ENCODE measurements around the gene POC1B.

DNA sequence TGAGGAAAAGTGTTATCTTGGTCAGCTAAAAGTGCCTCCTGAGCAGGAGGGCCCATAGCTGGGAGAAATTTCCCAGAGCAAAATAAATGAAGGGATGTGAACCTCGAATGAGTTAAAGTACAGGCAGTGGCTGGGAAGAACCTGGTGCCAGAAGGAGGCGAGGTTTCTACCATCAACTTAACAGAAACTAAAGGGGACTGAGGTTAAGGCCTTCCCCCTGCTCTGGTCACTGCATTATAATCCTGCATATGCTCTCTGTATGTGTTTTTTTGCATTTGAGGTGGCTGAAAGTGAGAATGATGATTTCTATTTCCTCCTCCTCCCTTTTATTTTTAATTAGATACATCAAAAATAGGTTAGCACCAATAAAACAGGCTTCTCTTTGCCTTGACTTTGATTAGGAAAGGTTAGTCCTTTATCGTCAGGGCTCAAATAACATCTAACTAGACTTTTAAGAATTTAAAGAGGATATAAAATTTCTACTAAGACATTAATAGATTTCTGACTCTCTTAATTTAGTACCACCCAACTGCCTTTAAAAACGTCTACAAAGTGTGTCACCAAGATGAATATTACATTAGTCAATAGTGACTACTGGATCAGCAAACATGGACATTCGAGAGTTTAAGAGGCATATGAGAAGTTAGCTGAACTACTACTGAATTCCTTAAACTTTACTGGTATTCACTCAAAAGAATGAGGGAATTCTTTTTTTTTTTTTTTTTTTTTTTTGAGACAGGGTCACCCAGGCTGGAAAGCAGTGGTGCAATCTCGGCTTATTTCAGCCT, 50.5 kb downstream of the POC1B start:
- TF ChIP-seq, protein P1, sequence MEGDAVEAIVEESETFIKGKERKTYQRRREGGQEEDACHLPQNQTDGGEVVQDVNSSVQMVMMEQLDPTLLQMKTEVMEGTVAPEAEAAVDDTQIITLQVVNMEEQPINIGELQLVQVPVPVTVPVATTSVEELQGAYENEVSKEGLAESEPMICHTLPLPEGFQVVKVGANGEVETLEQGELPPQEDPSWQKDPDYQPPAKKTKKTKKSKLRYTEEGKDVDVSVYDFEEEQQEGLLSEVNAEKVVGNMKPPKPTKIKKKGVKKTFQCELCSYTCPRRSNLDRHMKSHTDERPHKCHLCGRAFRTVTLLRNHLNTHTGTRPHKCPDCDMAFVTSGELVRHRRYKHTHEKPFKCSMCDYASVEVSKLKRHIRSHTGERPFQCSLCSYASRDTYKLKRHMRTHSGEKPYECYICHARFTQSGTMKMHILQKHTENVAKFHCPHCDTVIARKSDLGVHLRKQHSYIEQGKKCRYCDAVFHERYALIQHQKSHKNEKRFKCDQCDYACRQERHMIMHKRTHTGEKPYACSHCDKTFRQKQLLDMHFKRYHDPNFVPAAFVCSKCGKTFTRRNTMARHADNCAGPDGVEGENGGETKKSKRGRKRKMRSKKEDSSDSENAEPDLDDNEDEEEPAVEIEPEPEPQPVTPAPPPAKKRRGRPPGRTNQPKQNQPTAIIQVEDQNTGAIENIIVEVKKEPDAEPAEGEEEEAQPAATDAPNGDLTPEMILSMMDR (IDR thresholded peaks at IDR 0.05) = no peak
- no peak for TF ChIP-seq POLR2A (IDR thresholded peaks at IDR 0.05)
